Keratinocyte (primary cell): ENCODE results near the gene HMGA1. TPM values are rescaled to one million over a fixed set of nuclear protein-coding genes. Genes with fewer than 3 reads are reported as not detected.

Source experiments
- DNase-seq: peaks from one replicate; pipeline ENCODE4 v3.0.0-alpha.2; 2011; ENCODE audit warnings: low read depth, missing footprints, low spot score
- FAIRE-seq: peaks from 2 replicates; lab custom pipeline; 2011; peaks lifted over from hg19 to GRCh38; lab: Jason Lieb, UNC
- H2AFZ ChIP-seq: 2 replicates; pipeline ENCODE4 v1.6.0; 2012; ENCODE audit warnings: low read length, control low read depth, inconsistent platforms; ENCODE audit not compliant: control insufficient read depth
- H3K27ac ChIP-seq: 2 replicates; pipeline ENCODE4 v1.5.1; 2011; ENCODE audit warnings: low read length; ENCODE audit not compliant: control insufficient read depth, insufficient read depth
- H3K27me3 ChIP-seq: 3 replicates; pipeline ENCODE4 v1.6.0; 2011; ENCODE audit warnings: low read length; ENCODE audit not compliant: control insufficient read depth, insufficient read depth; ENCODE audit errors: extremely low read depth
- H3K36me3 ChIP-seq, 2 experiments: 2 replicates in 1 of 2; 3 replicates in 1 of 2; pipeline ENCODE4 v1.5.1; 2011; ENCODE audit warnings: low read length in 2 of 2, mild to moderate bottlenecking in 1 of 2; ENCODE audit not compliant: control insufficient read depth in 2 of 2, insufficient read depth in 2 of 2; ENCODE audit errors: extremely low read depth in 1 of 2
- H3K4me1 ChIP-seq: 3 replicates; pipeline ENCODE4 v1.5.1; 2011; ENCODE audit warnings: low read length; ENCODE audit not compliant: control insufficient read depth, insufficient read depth; ENCODE audit errors: extremely low read depth
- H3K4me2 ChIP-seq: 3 replicates; pipeline ENCODE4 v1.6.0; 2011; ENCODE audit warnings: low read depth, low read length; ENCODE audit not compliant: control insufficient read depth, insufficient read depth; ENCODE audit errors: extremely low read depth
- H3K4me3 ChIP-seq, 3 experiments: fragments of 200-600 bp in 1 of 3; sonication (generic) in 1 of 3; 2 replicates in 2 of 3; 3 replicates in 1 of 3; pipeline ENCODE4 v1.5.1; 2011 to 2016; ENCODE audit warnings: low read length in 3 of 3, mild to moderate bottlenecking in 3 of 3, control low read depth in 2 of 3, inconsistent platforms in 1 of 3, low read depth in 1 of 3, mixed read lengths in 1 of 3, mixed run types in 1 of 3, moderate library complexity in 1 of 3; ENCODE audit not compliant: control insufficient read depth in 2 of 3, insufficient read depth in 2 of 3; ENCODE audit errors: extremely low read depth in 1 of 3
- H3K79me2 ChIP-seq: 2 replicates; pipeline ENCODE4 v1.6.0; 2012; ENCODE audit warnings: low read length; ENCODE audit not compliant: control insufficient read depth, insufficient read depth
- H3K9ac ChIP-seq: 3 replicates; pipeline ENCODE4 v1.6.0; 2011; ENCODE audit warnings: low read length; ENCODE audit not compliant: control insufficient read depth, insufficient read depth; ENCODE audit errors: extremely low read depth
- H3K9me1 ChIP-seq: 3 replicates; pipeline ENCODE4 v1.6.0; 2011; ENCODE audit warnings: low read length; ENCODE audit not compliant: control insufficient read depth, insufficient read depth; ENCODE audit errors: extremely low read depth
- H3K9me3 ChIP-seq: 2 replicates; pipeline ENCODE4 v1.5.1; 2012; ENCODE audit warnings: low read depth, low read length; ENCODE audit not compliant: control insufficient read depth
- H4K20me1 ChIP-seq: 3 replicates; pipeline ENCODE4 v1.6.0; 2011; ENCODE audit warnings: low read length; ENCODE audit not compliant: control insufficient read depth, insufficient read depth; ENCODE audit errors: extremely low read depth
- EZH2 ChIP-seq: IDR thresholded peaks from one replicate; pipeline ENCODE4 v1.6.1; 2012; ENCODE audit warnings: inconsistent platforms, mild to moderate bottlenecking, low read length, moderate library complexity
- dilution Hi-C: fragments of 300-500 bp; cut with MboI; formaldehyde crosslinking; loops from one replicate; pipeline ENCODE4 v1.7.0; 2020; ENCODE audit warnings: low sequenced_read_pairs; ENCODE audit not compliant: extremely low pct_ligation_motif_present
- polyA plus RNA-seq, 5 experiments: library from polyadenylated mRNA; depleted of rRNA in 3 of 5; stranded (reverse) in 3 of 5; stranded (forward) in 1 of 5; unstranded in 1 of 5; fragments of >200 nt; gene quantifications; 1 replicate in 1 of 5; 2 replicates in 3 of 5; 3 replicates in 1 of 5; pipeline versions ENCODE4 v1.2.1 to v1.2.3, GENCODE V29; 2011 to 2012; ENCODE audit warnings: missing spikeins in 2 of 5, low read depth in 1 of 5, low replicate concordance in 1 of 5
- TF ChIP-seq, protein P1 (sequence below), 3 experiments: IDR thresholded peaks in 1 of 3; conservative IDR thresholded peaks in 1 of 3; optimal IDR thresholded peaks in 1 of 3; 2 replicates in 2 of 3; 3 replicates in 1 of 3; pipeline versions ENCODE3 to v1.5.1; 2011; ENCODE audit warnings: low read length in 3 of 3, mild to moderate bottlenecking in 3 of 3, moderate library complexity in 2 of 3, control low read depth in 1 of 3, inconsistent platforms in 1 of 3; ENCODE audit not compliant: insufficient read depth in 2 of 3; ENCODE audit errors: extremely low read depth in 1 of 3

Gene HMGA1
- polyA plus RNA-seq, 1 donor (not counting 4 experiments of a cell fraction or from before 2014, with no cell fraction given) = 160 TPM

GRCh38 chr6:34205916-34206315 is 30.8 kb upstream of the HMGA1 start:
- no peak overlapping the region for H3K4me3 ChIP-seq
- H3K9me1 ChIP-seq = no peaks in the 10 kb centered on the region
- H3K79me2 ChIP-seq = no peaks in the 10 kb centered on the region
- TF ChIP-seq, protein P1, sequence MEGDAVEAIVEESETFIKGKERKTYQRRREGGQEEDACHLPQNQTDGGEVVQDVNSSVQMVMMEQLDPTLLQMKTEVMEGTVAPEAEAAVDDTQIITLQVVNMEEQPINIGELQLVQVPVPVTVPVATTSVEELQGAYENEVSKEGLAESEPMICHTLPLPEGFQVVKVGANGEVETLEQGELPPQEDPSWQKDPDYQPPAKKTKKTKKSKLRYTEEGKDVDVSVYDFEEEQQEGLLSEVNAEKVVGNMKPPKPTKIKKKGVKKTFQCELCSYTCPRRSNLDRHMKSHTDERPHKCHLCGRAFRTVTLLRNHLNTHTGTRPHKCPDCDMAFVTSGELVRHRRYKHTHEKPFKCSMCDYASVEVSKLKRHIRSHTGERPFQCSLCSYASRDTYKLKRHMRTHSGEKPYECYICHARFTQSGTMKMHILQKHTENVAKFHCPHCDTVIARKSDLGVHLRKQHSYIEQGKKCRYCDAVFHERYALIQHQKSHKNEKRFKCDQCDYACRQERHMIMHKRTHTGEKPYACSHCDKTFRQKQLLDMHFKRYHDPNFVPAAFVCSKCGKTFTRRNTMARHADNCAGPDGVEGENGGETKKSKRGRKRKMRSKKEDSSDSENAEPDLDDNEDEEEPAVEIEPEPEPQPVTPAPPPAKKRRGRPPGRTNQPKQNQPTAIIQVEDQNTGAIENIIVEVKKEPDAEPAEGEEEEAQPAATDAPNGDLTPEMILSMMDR (optimal IDR thresholded peaks at IDR 0.05 in 1 of 3, IDR thresholded peaks at IDR 0.05 in 1 of 3, conservative IDR thresholded peaks at IDR 0.05 in 1 of 3; ENCODE audit: extremely low read depth in 1 of 3, insufficient read depth in 2 of 3, low read length in 3 of 3) = no peak
- TF ChIP-seq EZH2 = no peak
- DNase-seq = no peak
- H3K4me1 ChIP-seq = peaks cover 7% of the 10 kb centered on the region
- H3K4me2 ChIP-seq = no peak overlapping the region
- dilution Hi-C loops = no loop called here
- no peak overlapping the region for H3K27ac ChIP-seq
- H3K27me3 ChIP-seq = no peaks in the 10 kb centered on the region
- H3K36me3 ChIP-seq = no peaks in the 10 kb centered on the region
- no peak for FAIRE-seq
- no peaks in the 10 kb centered on the region for H3K9me3 ChIP-seq
- no peaks in the 10 kb centered on the region for H4K20me1 ChIP-seq
- no peak overlapping the region for H2AFZ ChIP-seq
- H3K9ac ChIP-seq = no peak overlapping the region

DNA sequence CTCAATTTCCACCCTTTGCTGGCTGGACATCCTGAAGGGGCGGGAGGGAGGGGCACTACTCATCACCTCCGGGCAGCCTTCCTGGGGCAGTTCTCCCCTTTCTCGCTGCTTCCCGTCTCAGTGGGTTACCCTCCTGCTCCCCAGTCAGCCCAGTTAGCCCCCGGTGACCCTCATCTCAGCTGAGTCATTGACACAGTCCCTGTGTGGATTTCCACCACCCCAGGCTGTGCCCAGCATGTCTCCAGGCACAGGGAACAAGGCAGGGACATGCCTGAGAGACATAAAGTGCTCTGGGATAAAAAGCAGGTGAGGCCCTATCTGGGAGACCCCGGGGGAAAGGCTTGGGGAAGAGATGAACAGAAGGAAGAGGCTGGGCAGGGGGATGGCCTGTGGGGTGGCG is 29.9 kb upstream of the HMGA1 start:
- Histone ChIP-seq H2AFZ (no peak overlapping the region), H3K36me3 (no peaks in the 10 kb centered on the region)

More for the DNA sequence above, 29.9 kb upstream of the HMGA1 start:
- H3K9me1 ChIP-seq = no peaks in the 10 kb centered on the region
- H3K4me3 ChIP-seq = no peak overlapping the region
- no peak overlapping the region for H3K27ac ChIP-seq
- no peaks in the 10 kb centered on the region for H4K20me1 ChIP-seq
- no peaks in the 10 kb centered on the region for H3K27me3 ChIP-seq
- H3K79me2 ChIP-seq = no peaks in the 10 kb centered on the region
- DNase-seq (no peak), FAIRE-seq (no peak)
- H3K4me2 ChIP-seq = no peak overlapping the region
- dilution Hi-C loops = no loop called here
- TF ChIP-seq, protein P1 (optimal IDR thresholded peaks at IDR 0.05 in 1 of 3, IDR thresholded peaks at IDR 0.05 in 1 of 3, conservative IDR thresholded peaks at IDR 0.05 in 1 of 3; ENCODE audit: extremely low read depth in 1 of 3, insufficient read depth in 2 of 3, low read length in 3 of 3) = no peak
- TF ChIP-seq EZH2 = no peak
- no peak overlapping the region for H3K9ac ChIP-seq
- no peaks in the 10 kb centered on the region for H3K9me3 ChIP-seq
- peaks cover 7% of the 10 kb centered on the region for H3K4me1 ChIP-seq
